HEK293 (cell line): ENCODE data around the gene GATA3.
"Not testable (repeated sequence)": the region's sequence is repeated elsewhere in the genome, so short reads cannot be mapped to it uniquely, and the experiment has no call there.

ENCODE experiments used
- CTCF ChIA-PET: fragments of 350-600 bp; formaldehyde crosslinking; extraction: SDS; loops from one replicate; lab custom pipeline; 2021; ENCODE audit warnings: antibody characterized with exemption; lab: Yijun Ruan, JAX
- POLR2A ChIA-PET: fragments of 300-600 bp; formaldehyde crosslinking; extraction: SDS; loops from one replicate; lab custom pipeline; 2020; ENCODE audit warnings: antibody characterized with exemption, inconsistent platforms; lab: Yijun Ruan, JAX
- H3K27ac ChIP-seq: fragments of 200-500 bp; sonication (Bioruptor generic); 2 replicates; pipeline ENCODE4 v1.5.1; 2014; ENCODE audit warnings: low read depth, low read length, control low read depth, inconsistent platforms; ENCODE audit errors: extremely low read depth
- H3K36me3 ChIP-seq, 2 experiments: fragments of 200-500 bp in 1 of 2; sonication (Bioruptor generic) in 1 of 2; 1 replicate in 1 of 2; 2 replicates in 1 of 2; pipeline ENCODE4 v1.5.1; 2014 to 2017; ENCODE audit warnings: inconsistent platforms in 2 of 2, low read length in 2 of 2; ENCODE audit not compliant: control insufficient read depth in 2 of 2, insufficient read depth in 1 of 2
- H3K4me1 ChIP-seq: fragments of 200-500 bp; sonication (Bioruptor generic); 2 replicates; pipeline ENCODE4 v1.5.1; 2014; ENCODE audit warnings: mild to moderate bottlenecking, low read length, inconsistent platforms; ENCODE audit not compliant: control insufficient read depth, insufficient read depth
- H3K4me3 ChIP-seq: 2 replicates; pipeline ENCODE4 v1.5.1; 2011; ENCODE audit warnings: low read depth, mild to moderate bottlenecking, control low read depth, low read length, moderate library complexity
- H3K9me3 ChIP-seq: fragments of 200-500 bp; sonication (Bioruptor generic); 2 replicates; pipeline ENCODE4 v1.5.1; 2014; ENCODE audit warnings: low read depth, low read length, inconsistent platforms; ENCODE audit not compliant: control insufficient read depth, insufficient read depth
- FEZF1 ChIP-seq: fragments of 450-650 bp; formaldehyde crosslinking; IDR thresholded peaks from 2 replicates; pipeline ENCODE4 v1.5.1; 2016; ENCODE audit warnings: missing biosample characterization, missing genetic modification characterization
- MZF1 ChIP-seq: fragments of 450-650 bp; formaldehyde crosslinking; IDR thresholded peaks from 2 replicates; pipeline ENCODE4 v1.5.1; 2017; ENCODE audit warnings: missing biosample characterization, missing genetic modification characterization, borderline replicate concordance
- SP3 ChIP-seq: fragments of 450-650 bp; formaldehyde crosslinking; IDR thresholded peaks from 2 replicates; pipeline ENCODE4 v1.5.1; 2016; ENCODE audit warnings: missing biosample characterization, missing genetic modification characterization
- WT1 ChIP-seq: fragments of 450-650 bp; formaldehyde crosslinking; IDR thresholded peaks from 2 replicates; pipeline ENCODE4 v1.5.1; 2016; ENCODE audit warnings: missing biosample characterization, missing genetic modification characterization
- ZBTB6 ChIP-seq: fragments of 450-650 bp; formaldehyde crosslinking; IDR thresholded peaks from 2 replicates; pipeline ENCODE4 v1.5.1; 2017; ENCODE audit warnings: missing biosample characterization, missing genetic modification characterization
- ZFHX2 ChIP-seq: fragments of 450-650 bp; formaldehyde crosslinking; conservative IDR thresholded peaks from 2 replicates; pipeline ENCODE4 v1.5.1; 2016; ENCODE audit warnings: missing biosample characterization, missing genetic modification characterization
- ZNF121 ChIP-seq: fragments of 450-650 bp; formaldehyde crosslinking; IDR thresholded peaks from 2 replicates; pipeline ENCODE4 v1.5.1; 2016; ENCODE audit warnings: missing biosample characterization, missing genetic modification characterization
- ZNF174 ChIP-seq: fragments of 450-650 bp; formaldehyde crosslinking; IDR thresholded peaks from 2 replicates; pipeline ENCODE4 v1.5.0; 2017; ENCODE audit warnings: missing biosample characterization, mild to moderate bottlenecking, missing genetic modification characterization
- ZNF211 ChIP-seq: fragments of 450-650 bp; formaldehyde crosslinking; IDR thresholded peaks from 2 replicates; pipeline ENCODE4 v1.5.1; 2016; ENCODE audit warnings: low read depth, missing biosample characterization, missing genetic modification characterization
- ZNF350 ChIP-seq: fragments of 450-650 bp; formaldehyde crosslinking; IDR thresholded peaks from 2 replicates; pipeline ENCODE4 v1.5.0; 2017; ENCODE audit warnings: missing biosample characterization, mild to moderate bottlenecking, missing genetic modification characterization
- ZNF654 ChIP-seq: fragments of 450-650 bp; formaldehyde crosslinking; IDR thresholded peaks from 2 replicates; pipeline ENCODE4 v1.5.1; 2016; ENCODE audit warnings: low read depth, missing biosample characterization, missing genetic modification characterization
- ZNF677 ChIP-seq: fragments of 450-650 bp; IDR thresholded peaks from 2 replicates; pipeline ENCODE4 v1.5.0; 2018; ENCODE audit warnings: missing biosample characterization, mild to moderate bottlenecking, missing genetic modification characterization, moderate library complexity
- TF ChIP-seq, protein P1 (sequence below): fragments of 450-650 bp; formaldehyde crosslinking; IDR thresholded peaks from 2 replicates; pipeline ENCODE4 v1.5.1; 2016; ENCODE audit warnings: missing biosample characterization, missing genetic modification characterization

The GATA3 gene

DNA sequence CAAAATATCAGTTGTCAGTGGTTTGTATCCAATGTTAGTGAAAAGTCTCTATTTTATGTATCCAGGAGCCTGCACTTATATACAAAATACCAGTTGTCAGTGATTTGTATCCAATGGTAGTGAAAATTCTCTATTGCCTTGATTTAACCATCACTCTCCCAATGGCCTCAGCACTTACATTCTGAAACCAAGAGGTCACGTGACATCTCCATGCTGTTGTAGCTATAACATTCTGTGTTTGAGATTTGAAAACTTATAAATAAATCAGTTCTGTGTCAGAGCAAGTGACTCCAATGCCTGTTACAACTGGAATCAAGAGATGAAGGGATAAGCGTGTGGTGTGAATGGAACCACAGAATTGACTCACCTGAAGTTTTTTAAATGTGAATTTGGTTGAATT, 30.6 kb upstream of the GATA3 start:
- TF ChIP-seq ZNF174 (tag by site-specific recombination) (no peak), ZNF677 (tag by site-specific recombination) (no peak)
- CTCF ChIA-PET: no interaction called here
- POLR2A ChIA-PET: interaction anchor here (0.6 to 0.7 kb wide), 2 partner anchors 47 to 308 kb away, joined by 3 read pairs; no protein-coding TSS in a partner anchor
- Histone ChIP-seq H3K4me1 (no peaks in the 10 kb centered on the region), H3K9me3 (no peaks in the 10 kb centered on the region), H3K27ac (no peak overlapping the region), H3K4me3 (no peak overlapping the region), H3K36me3 (no peaks in the 10 kb centered on the region)

GRCh38 chr10:8026349-8027259, 27.9 kb upstream of the GATA3 start:
- TF ChIP-seq MZF1 (tag by site-specific recombination) (peak; percentile 51; the same call in 1 of the 2 replicates), ZNF654 (tag by site-specific recombination) (peak; percentile 6; the same call in 1 of the 2 replicates), ZNF350 (tag by site-specific recombination) (no peak), ZBTB6 (tag by site-specific recombination) (0 out of 2 replicates have a peak, but pooled peaks have one; percentile 43), ZFHX2 (tag by site-specific recombination) (no peak), SP3 (tag by site-specific recombination) (0 out of 2 replicates have a peak, but pooled peaks have one; percentile 21), FEZF1 (tag by site-specific recombination) (peak; percentile 38; the same call in 1 of the 2 replicates), WT1 (tag by site-specific recombination) (0 out of 2 replicates have a peak, but pooled peaks have one; percentile 28), ZNF211 (tag by site-specific recombination) (no peak)
- TF ChIP-seq, protein P1, sequence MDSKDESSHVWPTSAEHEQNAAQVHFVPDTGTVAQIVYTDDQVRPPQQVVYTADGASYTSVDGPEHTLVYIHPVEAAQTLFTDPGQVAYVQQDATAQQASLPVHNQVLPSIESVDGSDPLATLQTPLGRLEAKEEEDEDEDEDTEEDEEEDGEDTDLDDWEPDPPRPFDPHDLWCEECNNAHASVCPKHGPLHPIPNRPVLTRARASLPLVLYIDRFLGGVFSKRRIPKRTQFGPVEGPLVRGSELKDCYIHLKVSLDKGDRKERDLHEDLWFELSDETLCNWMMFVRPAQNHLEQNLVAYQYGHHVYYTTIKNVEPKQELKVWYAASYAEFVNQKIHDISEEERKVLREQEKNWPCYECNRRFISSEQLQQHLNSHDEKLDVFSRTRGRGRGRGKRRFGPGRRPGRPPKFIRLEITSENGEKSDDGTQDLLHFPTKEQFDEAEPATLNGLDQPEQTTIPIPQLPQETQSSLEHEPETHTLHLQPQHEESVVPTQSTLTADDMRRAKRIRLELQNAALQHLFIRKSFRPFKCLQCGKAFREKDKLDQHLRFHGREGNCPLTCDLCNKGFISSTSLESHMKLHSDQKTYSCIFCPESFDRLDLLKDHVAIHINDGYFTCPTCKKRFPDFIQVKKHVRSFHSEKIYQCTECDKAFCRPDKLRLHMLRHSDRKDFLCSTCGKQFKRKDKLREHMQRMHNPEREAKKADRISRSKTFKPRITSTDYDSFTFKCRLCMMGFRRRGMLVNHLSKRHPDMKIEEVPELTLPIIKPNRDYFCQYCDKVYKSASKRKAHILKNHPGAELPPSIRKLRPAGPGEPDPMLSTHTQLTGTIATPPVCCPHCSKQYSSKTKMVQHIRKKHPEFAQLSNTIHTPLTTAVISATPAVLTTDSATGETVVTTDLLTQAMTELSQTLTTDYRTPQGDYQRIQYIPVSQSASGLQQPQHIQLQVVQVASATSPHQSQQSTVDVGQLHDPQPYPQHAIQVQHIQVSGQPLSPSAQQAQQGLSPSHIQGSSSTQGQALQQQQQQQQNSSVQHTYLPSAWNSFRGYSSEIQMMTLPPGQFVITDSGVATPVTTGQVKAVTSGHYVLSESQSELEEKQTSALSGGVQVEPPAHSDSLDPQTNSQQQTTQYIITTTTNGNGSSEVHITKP (tag by site-specific recombination): peak; percentile 79
- no peak overlapping the region for H3K4me3 ChIP-seq
- no peaks in the 10 kb centered on the region for H3K9me3 ChIP-seq
- CTCF ChIA-PET: interaction anchor here (0.8 to 1.0 kb wide), 2 partner anchors 14 to 802 kb away, joined by 3 to 4 read pairs; no protein-coding TSS in a partner anchor
- no peaks in the 10 kb centered on the region for H3K36me3 ChIP-seq
- no peaks in the 10 kb centered on the region for H3K4me1 ChIP-seq
- POLR2A ChIA-PET: interaction anchor here (0.6 kb wide), 1 partner anchor 78 kb away, joined by 5 read pairs; no protein-coding TSS in a partner anchor
- no peak overlapping the region for H3K27ac ChIP-seq

DNA sequence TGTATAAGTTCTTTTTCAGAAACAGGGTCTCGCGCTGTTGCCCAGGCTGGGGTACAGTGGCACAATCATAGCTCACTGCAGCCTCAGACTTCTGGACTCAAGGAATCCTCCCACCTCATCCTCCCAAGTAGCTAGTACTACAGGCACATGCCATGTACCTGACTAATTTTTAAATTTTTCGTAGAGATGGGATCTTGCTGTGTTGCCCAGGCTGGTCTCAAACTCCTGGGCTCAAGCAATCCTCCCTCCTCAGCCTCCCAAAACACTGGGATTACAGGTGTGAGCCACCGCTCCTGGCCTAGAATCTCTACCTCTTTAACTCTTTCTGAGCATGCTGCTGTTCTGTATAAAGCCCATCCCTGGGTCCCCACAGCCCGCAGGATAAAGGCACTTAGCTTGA, 23.3 kb upstream of the GATA3 start:
- CTCF ChIA-PET: not testable (repeated sequence)

More for the DNA sequence above, 23.3 kb upstream of the GATA3 start:
- H3K27ac ChIP-seq, POLR2A ChIA-PET, H3K4me3 ChIP-seq, H3K4me1 ChIP-seq, H3K9me3 ChIP-seq, H3K36me3 ChIP-seq: not testable (repeated sequence)
- peak; percentile 90 for TF ChIP-seq ZNF121 (tag by site-specific recombination)
